GM18909 (cell line): ENCODE data around the gene GATD1.

Experiments used
- ATAC-seq: cut with Tn5 transposase; IDR thresholded peaks from one replicate; pipeline ENCODE4 v1.9.1; 2021; ENCODE audit warnings: mild to moderate bottlenecking; ENCODE audit not compliant: unreplicated experiment, poor library complexity

Gene GATD1

DNA sequence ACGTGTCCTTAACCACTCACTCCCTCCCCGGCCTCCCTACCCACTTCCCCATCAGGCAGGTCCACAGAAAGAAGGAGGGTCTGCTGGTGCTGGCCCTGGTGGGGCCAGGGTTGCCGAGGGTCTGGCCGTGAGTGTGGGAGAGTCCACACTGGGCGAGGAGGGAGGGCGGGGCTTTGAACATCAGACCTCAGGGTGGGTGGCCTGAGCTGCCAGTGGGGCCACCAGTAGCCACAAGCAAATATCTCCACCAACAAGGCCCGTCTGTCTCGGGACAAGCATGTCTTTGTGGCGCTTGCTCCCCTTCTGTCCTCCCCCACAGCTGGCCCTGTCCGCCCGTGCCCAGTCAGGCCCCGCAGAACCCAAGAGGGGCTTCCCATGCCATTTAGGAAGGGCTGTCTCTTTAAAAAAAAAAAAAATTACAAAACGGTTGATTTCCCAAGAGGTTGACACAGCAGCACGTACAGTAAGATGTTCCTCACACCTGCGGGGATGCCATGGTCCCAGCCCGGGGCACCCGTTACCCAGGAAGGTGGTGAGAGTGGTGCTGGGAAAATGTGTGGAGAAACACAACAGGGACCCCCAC, 47.7 kb downstream of the GATD1 start:
- ATAC-seq: no peak

DNA sequence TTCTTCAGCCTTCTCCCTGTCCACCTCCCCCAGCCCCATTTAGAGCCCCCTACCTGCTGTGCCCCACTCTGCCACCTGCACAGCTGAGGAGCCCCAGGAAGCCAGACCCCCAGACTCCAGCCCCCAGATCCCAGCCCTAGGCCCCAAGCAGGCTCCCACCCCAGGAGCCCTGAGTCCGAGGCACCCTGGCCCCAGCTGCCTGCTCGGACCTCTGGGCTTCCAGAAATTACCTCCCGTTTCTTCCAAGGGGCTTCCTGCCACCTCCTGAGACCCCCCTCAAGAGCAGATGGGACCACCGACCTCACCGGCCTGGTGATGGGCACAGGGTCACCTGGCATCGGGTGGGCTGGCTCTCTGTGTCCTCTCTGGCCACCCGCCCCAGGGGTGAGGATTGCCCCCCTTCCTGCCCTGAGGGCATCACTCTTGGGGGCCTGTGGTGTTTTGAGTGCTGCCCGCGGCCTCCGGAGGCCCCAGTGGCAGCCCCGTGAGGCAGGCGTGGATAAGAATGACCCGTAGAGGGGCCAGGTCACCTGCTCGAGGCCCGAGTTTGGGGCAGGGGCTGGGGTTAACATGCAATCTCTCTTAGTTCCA, 48.3 kb downstream of the GATD1 start:
- no peak for ATAC-seq

DNA sequence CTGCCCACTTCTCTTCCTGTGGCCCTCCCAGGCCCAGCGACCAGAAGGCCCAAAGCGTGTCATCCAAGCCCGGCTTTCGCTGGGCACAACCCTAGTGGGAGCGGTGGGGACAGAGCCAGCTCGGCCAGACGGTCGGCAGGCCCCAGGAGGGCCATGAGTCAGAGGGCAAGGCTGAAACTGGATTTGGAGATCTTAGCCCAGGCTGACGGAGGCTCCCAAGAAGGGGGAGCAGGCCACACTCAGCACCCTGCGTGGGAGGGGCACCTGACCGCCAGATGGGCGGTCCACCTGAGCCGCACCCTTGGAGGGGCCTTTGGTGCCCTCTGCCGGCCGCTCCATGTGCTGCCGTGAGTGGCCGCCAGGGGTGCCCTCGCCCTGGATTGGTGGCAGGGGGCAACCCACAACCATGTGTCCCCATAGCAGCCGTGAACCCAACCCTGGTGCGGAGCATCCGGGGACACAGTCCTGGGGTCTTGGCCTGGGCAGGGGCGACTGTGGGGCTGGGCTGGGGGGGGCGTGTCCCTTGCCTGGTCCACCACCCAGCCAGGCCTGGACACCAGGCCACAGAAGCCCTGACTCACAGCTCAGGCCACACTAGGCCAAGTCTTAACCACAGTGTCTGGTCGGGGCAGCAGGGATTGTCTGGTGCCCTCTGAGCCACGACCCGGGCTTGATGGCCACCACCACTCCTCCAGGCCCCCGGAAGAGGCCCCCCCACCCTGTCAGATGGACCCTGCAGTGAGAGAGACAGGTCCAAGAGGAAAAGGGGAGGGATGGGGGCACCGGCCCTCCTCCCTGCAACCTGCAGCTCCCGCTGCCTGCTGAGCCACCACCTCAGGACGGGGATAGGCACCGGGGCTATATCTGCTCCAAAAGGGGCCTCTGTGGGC, 49.2 kb downstream of the GATD1 start:
- peak; percentile 61 for ATAC-seq

DNA sequence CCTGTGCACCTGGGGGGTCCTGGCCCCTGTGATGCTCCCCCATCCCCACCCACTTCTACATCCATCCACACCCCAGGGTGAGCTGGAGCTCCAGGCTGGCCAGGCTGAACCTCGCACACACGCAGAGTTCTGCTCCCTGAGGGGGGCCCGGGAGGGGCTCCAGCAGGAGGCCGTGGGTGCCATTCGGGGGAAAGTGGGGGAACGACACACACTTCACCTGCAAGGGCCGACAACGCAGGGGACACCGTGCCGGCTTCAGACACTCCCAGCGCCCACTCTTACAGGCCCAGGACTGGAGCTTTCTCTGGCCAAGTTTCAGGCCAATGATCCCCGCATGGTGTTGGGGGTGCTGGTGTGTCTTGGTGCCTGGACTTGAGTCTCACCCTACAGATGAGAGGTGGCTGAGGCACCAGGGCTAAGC, 50.0 kb downstream of the GATD1 start:
- ATAC-seq: no peak

DNA sequence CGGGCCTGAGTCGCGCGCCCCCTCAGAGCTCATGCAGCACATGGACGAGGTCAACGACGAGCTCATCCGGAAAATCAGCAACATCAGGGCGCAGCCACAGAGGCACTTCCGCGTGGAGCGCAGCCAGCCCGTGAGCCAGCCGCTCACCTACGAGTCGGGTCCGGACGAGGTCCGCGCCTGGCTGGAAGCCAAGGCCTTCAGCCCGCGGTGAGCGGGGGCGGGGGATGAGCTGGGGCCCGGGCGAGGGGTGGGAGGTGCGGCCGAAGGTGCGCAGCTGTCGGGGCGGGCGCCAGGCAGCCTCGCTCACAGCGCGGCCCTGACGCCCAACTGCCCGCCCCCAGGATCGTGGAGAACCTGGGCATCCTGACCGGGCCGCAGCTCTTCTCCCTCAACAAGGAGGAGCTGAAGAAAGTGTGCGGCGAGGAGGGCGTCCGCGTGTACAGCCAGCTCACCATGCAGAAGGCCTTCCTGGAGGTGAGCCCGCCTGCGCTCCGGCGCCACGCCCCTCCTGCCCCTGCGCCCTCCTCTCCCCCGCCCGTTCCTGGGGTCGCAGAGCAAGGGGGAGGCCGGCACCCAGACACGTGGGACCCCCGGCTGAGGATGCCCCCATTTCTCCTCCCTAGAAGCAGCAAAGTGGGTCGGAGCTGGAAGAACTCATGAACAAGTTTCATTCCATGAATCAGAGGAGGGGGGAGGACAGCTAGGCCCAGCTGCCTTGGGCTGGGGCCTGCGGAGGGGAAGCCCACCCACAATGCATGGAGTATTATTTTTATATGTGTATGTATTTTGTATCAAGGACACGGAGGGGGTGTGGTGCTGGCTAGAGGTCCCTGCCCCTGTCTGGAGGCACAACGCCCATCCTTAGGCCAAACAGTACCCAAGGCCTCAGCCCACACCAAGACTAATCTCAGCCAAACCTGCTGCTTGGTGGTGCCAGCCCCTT, 50.7 kb downstream of the GATD1 start:
- no peak for ATAC-seq

DNA sequence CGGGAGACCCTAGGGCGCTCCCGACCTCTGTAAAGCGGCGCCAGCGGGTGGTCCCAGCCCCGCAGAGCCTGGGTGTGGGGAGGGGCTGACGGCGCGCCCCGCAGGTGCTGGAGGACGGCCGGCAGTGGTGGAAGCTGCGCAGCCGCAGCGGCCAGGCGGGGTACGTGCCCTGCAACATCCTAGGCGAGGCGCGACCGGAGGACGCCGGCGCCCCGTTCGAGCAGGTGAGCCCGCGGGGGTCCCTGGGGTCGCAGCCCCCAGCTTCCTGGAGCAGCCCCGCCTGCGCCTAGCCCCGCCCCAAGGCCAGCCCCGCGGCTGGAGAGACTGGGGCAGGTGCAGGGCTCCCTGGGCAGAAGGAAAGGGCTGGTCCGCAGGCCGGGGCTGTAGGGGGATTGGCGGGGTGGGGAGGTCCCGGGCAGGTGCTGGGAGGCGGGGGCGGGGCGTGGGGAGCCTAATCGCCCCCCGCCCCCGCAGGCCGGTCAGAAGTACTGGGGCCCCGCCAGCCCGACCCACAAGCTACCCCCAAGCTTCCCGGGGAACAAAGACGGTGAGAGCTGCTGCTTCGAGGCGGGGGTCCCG, 51.6 kb downstream of the GATD1 start:
- no peak for ATAC-seq

DNA sequence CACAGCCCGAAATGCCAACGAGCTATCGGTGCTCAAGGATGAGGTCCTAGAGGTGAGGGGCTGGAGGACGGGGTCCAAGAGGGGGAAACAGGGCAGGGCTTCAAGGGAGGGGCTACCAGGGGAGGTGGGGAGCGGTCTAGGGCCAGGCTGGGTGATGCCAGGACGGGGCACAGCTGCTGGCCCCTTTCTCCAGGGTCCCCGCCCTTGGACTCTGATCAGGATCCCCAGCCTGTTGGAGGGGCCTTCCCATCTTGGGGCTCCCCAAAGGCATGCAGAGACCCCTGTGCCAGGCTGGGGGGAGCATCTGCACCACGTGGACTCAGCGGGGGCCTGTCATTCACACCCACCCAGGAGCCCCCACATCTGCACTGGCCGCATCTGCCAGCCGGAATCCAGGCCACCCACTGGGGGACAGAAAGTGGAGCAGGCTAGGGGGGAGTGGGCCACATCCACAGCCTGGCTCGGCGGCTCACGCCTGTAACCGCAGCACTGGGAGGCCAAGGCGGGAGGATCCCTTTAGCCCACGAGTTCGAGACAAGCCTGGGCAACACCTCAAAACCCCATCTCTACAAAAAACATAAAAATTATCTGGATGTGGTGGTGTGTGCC, 52.4 kb downstream of the GATD1 start:
- no peak for ATAC-seq

DNA sequence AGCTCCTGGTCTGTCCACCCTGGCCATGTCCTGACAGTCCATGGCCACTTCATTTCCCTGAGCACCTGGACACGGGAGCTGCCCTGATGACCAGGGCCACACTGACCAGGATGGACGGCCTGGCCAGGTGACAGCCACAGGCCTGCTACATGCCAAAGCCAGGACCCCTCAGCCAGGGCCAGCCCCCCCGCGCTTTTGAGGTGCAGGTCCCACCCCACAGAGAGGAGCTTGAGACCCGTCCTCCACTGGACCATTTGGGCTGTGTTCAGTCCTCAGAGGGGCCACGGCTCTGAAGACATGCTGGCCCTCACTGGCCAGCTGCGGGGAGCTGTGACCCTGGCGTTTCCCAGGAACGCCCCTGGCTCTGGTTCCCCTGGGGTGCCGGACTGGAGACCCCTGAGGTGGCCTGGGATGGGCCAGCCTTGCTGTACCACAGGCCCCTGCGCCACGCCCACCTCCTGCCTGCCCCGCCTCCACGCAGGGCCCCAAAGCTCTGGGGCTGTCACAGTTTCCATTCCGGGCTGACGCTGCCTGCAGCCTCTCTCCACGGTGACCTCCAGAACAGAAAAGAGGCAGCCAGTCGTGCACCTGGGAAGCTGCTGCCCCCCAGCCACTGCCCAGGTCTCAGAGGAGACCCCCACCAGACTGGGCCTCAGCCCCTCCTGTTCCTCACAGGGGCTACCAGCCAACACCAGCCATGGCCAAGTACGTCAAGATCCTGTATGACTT, 53.1 kb downstream of the GATD1 start:
- no peak for ATAC-seq

DNA sequence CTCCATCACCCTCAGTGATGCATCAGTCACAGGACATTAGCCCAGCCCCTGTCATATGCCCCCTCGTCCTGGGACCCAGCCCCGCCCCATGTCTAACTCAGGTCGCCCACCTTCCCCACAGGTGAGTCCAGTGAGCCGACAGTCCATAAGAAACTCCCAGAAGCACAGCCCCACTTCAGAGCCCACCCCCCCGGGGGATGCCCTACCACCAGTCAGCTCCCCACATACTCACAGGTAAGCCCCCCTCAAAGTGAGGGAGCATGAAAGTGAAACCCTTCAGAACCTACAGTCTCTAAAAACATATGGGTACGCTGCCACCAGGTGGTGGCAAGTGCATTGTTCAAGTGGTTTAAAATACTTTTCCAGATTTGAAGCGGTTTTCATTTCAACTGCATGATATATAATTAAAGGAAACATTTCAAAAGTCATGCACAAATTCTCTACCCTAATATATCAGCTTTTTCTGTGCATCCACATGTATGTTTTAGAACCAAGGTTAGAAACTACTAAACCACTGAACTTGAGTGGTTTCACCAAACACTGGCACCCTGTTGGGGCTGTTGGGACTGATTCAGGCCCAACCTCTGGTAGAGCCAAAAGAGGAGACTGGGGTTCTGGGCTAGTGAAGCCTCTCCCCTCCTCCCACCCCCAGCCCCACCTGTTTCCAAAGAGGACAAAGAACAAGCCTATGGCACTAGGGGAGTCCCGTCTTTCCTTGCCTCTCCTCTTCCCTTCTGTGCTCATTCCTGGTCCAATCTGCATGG, 54.0 kb downstream of the GATD1 start:
- no peak for ATAC-seq

DNA sequence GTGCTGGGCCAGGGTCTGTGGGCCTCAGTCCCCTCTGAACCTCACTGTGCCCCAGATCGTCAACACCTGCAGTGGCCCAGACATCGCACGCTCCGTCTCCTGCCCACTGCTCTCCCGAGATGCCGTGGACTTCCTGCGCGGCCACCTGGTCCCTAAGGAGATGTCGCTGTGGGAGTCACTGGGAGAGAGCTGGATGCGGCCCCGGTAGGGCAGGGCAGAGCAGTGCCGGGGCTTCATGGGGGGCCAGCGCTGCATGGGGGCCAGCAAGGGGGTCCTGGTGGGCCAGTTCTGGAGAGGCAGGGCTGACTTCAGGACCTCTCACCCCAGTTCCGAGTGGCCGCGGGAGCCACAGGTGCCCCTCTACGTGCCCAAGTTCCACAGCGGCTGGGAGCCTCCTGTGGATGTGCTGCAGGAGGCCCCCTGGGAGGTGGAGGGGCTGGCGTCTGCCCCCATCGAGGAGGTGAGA, 54.9 kb downstream of the GATD1 start:
- ATAC-seq: no peak

DNA sequence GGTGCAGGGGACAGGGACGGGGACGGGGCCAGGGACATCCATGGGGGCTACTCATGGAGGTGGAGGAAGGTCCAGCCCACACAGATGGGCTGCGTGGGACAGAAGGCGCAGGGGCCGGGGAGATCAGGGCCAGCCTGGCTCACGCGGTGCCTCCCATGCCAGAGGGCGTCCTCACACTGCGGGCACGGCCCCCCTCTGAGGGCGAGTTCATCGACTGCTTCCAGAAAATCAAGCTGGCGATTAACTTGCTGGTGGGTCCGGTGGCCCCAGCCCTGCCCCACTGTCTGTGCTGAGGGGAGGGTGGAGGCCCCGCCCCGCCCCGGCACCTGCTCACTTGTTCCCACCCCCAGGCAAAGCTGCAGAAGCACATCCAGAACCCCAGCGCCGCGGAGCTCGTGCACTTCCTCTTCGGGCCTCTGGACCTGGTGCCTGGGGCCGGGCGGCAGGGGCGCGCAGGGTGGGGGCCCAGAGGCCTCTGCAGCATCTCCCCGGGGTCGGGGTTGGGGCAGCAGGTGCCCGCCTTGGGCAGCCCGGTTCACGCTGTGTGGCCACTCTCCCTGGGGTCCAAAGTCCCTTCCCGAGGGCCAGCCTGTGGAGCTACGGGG, 55.4 kb downstream of the GATD1 start:
- ATAC-seq: no peak

DNA sequence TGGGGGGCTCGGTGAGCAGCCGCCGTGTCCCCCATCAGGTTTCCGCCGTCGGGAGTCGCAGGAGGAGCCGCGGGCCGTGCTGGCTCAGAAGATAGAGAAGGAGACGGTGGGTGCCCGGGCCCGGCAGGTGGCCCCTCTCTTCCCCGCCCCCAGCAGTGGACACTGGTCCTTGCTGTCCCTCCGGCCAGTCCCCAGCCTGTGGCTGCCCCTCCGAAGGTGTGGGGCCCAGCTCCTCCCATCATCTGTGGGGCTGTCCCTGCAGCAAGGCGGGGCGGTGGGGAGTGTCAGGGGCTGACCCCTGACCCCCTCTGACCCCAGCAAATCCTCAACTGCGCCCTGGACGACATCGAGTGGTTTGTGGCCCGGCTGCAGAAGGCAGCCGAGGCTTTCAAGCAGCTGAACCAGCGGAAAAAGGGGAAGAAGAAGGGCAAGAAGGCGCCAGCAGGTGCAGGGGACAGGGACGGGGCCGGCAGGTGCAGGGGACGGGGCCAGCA, 56.0 kb downstream of the GATD1 start:
- ATAC-seq: no peak

DNA sequence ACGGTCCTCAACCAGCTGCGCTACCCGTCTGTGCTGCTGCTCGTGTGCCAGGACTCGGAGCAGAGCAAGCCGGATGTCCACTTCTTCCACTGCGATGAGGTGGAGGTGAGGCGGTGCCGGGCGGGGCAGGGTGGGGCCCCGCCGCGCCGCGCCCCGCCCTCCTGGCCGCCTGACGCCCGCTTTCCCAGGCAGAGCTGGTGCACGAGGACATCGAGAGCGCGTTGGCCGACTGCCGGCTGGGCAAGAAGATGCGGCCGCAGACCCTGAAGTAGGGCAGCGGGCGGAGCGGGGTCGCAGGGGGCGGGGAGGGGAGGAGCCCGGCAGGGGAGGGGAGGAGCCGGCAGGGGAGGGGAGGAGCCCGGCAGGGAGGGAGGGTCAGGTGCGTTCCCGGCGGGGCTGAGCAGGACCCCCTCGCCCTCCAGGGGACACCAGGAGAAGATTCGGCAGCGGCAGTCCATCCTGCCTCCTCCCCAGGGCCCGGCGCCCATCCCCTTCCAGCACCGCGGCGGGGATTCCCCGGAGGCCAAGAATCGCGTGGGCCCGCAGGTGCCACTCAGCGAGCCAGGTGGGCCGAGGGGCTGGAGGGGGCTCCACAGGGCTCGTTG, 56.5 kb downstream of the GATD1 start:
- no peak for ATAC-seq

DNA sequence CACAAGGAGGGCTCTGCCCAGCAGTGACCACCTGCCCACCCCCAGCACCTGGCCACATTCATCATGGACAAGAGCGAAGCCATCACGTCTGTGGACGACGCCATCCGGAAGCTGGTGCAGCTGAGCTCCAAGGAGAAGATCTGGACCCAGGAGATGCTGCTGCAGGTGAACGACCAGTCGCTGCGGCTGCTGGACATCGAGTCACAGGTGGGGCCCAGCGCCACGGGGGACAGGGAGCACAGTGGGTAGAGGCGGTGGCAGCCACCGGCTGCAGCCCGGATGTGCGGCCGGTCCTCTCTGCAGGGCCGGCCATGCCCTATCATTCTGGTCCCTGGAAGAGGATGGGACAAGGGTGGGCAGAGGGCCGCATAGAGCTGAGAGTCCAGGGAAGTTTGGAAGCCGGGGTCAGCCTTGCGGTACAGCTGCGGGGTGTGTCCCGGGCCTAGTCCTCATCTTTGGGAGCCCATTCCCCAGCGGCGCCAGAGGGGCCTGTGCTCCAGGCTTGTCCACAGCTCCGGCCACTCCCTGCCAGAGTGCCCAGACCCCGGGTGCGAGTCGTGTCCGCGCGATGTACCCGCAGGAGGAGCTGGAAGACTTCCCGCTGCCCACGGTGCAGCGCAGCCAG, 57.2 kb downstream of the GATD1 start:
- no peak for ATAC-seq

DNA sequence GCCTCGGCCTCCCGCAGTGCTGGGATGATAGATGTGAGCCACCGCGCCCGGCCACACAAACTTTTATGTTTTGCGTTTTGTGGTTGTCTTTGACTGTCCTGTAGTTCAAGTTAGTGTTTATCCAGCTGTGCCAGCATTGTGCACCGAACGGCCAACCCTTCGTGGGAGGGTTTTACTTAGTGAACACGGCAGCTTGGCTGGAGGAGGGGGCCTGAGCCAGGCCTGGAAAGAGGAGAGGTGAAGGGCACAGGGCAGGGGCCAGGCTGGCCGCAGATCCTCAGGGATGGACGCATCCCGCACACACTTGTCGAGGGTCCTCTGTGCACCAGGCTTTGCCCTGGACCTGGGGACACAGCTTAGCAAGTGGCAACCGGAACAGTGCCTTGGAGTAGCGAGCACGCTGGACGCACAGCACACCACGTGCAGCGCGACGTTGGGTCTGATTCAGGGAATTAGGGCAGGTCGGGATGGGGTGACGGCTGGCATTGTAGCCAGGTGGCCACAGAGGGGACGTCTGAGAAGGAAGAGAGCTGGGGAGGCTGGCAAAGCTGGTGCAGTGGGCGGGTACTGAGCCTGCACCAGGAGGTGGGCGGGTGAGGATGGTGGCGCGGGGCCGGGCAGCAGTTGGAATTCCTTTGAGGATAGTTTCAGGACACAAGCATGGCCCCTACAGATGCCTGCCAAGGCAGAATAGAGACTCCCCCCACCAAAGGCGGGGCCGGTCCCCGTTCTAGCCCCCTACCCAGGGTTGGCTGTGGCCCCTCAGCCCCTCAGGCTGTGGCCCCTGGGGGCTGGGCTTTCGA, 57.9 kb downstream of the GATD1 start:
- no peak for ATAC-seq
